GM12878 (cell line): Measurements from ENCODE around the gene ZNF212. TPM values are rescaled to one million over a fixed set of nuclear protein-coding genes. Genes with fewer than 3 reads are reported as not detected.

Experiments used
- CBFB ChIP-seq: IDR thresholded peaks from 2 replicates; pipeline ENCODE4 v1.6.1; 2016; ENCODE audit warnings: antibody characterized with exemption, low read depth
- E2F8 ChIP-seq: fragments of 450-650 bp; IDR thresholded peaks from 2 replicates; pipeline ENCODE4 v1.6.1; 2018; ENCODE audit warnings: mild to moderate bottlenecking, low read depth, moderate library complexity; ENCODE audit not compliant: partially characterized antibody
- HCFC1 ChIP-seq: fragments of 150-350 bp; IDR thresholded peaks from 2 replicates; pipeline ENCODE4 v1.6.1; 2014; ENCODE audit warnings: low read length
- KDM1A ChIP-seq: fragments of 200-600 bp; sonication (generic); IDR thresholded peaks from 2 replicates; pipeline ENCODE4 v1.6.1; 2016; ENCODE audit warnings: borderline replicate concordance
- MTA2 ChIP-seq: fragments of 450-650 bp; IDR thresholded peaks from 2 replicates; pipeline ENCODE4 v1.6.1; 2016; ENCODE audit warnings: low read depth, mild to moderate bottlenecking, moderate library complexity
- NFXL1 ChIP-seq: fragments of 450-650 bp; IDR thresholded peaks from 2 replicates; pipeline ENCODE4 v1.6.1; 2017; ENCODE audit warnings: antibody characterized with exemption, mild to moderate bottlenecking, borderline replicate concordance
- NR2F1 ChIP-seq: fragments of 450-650 bp; conservative IDR thresholded peaks from 2 replicates; pipeline ENCODE4 v1.6.1; 2017; ENCODE audit warnings: mild to moderate bottlenecking
- RAD21 ChIP-seq: IDR thresholded peaks from 2 replicates; pipeline ENCODE4 v1.6.1; 2011; ENCODE audit warnings: mild to moderate bottlenecking, low read depth, low read length, moderate library complexity; ENCODE audit not compliant: insufficient read depth
- SUZ12 ChIP-seq: fragments of 200-600 bp; sonication (generic); IDR thresholded peaks from one replicate; pipeline ENCODE4 v1.6.1; 2018; ENCODE audit warnings: antibody characterized with exemption, mild to moderate bottlenecking; ENCODE audit not compliant: unreplicated experiment
- ZNF687 ChIP-seq: fragments of 450-650 bp; IDR thresholded peaks from 2 replicates; pipeline ENCODE4 v1.6.1; 2017; ENCODE audit warnings: mild to moderate bottlenecking, moderate library complexity
- polyA plus RNA-seq, 11 experiments: library from polyadenylated mRNA; depleted of rRNA in 4 of 11; unstranded in 6 of 11; stranded (reverse) in 5 of 11; fragments of >200 nt; fragmentation: Nextera tagmentation in 4 of 11; fragmentation: Illumina TruSeq in 1 of 11; extraction: Ambion mirVana in 4 of 11; extraction: Trizol in 1 of 11; gene quantifications; 1 replicate in 1 of 11; 2 replicates in 10 of 11; pipeline versions ENCODE4 v1.2.1 to v1.2.3, GENCODE V29; 2011 to 2016; ENCODE audit warnings: inconsistent platforms in 2 of 11, missing spikeins in 2 of 11, low read depth in 1 of 11
- total RNA-seq, 4 experiments: library from RNA; depleted of rRNA in 3 of 4; stranded (reverse); fragments of >200 nt in 3 of 4; fragmentation: Illumina TruSeq in 1 of 4; extraction: Trizol in 1 of 4; gene quantifications; 2 replicates each; pipeline versions ENCODE4 v1.2.1 to v1.2.3, GENCODE V29; 2013 to 2021
- TF ChIP-seq, protein P1 (sequence below): IDR thresholded peaks from 2 replicates; pipeline ENCODE4 v1.6.1; 2012; ENCODE audit warnings: low read depth, low read length, improper control_type of control experiment
- TF ChIP-seq, protein P2 (sequence below): fragments of 450-650 bp; IDR thresholded peaks from 2 replicates; pipeline ENCODE4 v1.6.1; 2017; ENCODE audit warnings: antibody characterized with exemption, mild to moderate bottlenecking, moderate library complexity
- TF ChIP-seq, protein P3 (sequence below): IDR thresholded peaks from 2 replicates; pipeline ENCODE4 v1.6.1; 2011; ENCODE audit warnings: borderline replicate concordance, low read depth, mild to moderate bottlenecking, moderate library complexity, low read length; ENCODE audit not compliant: insufficient read depth, poor library complexity, severe bottlenecking

ZNF212 gene
- total and polyA plus RNA-seq, 10 of the 15 experiments (the other 5 are each of a cell fraction or from before 2014, with no cell fraction given), result 1.2 to 11.6 (median 5.4) TPM

DNA sequence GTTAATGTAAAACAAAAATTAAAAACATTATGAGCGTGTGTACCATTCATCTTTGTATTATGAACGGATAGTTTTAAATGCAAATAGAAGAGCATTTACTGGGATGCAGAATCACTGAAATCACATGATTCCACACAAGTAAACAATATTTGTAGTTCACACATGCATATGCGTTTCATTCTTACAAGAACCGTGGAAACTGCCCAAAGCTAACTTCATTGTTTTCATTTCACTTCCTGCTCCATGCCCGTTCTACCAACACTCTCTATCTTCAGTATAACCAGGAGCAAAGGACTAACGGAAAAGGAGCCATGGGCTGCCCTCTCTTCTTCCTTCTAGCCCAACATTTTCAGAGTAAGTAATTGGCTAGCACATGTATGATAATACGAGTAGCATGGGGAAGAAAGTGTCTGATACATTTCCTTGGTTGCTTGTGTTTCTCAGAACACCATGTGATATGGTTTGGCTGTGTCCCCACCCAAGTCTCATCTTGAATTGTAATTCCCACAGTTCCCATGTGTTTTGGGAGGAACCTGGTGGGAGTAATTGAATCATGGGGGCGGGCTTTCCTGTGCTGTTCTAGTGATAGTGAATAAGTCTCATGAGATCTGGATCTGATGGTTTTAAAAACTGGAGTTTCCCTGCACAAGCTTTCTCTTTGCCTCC is 61.3 kb downstream of the ZNF212 start (continued):
- no peak for TF ChIP-seq E2F8
- TF ChIP-seq, protein P1, sequence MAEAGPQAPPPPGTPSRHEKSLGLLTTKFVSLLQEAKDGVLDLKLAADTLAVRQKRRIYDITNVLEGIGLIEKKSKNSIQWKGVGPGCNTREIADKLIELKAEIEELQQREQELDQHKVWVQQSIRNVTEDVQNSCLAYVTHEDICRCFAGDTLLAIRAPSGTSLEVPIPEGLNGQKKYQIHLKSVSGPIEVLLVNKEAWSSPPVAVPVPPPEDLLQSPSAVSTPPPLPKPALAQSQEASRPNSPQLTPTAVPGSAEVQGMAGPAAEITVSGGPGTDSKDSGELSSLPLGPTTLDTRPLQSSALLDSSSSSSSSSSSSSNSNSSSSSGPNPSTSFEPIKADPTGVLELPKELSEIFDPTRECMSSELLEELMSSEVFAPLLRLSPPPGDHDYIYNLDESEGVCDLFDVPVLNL, result no peak
- TF ChIP-seq ZNF687, result no peak
- no peak for TF ChIP-seq SUZ12
- no peak for TF ChIP-seq RAD21
- no peak for TF ChIP-seq HCFC1
- TF ChIP-seq CBFB, result no peak
- no peak for TF ChIP-seq NFXL1
- TF ChIP-seq, protein P2, sequence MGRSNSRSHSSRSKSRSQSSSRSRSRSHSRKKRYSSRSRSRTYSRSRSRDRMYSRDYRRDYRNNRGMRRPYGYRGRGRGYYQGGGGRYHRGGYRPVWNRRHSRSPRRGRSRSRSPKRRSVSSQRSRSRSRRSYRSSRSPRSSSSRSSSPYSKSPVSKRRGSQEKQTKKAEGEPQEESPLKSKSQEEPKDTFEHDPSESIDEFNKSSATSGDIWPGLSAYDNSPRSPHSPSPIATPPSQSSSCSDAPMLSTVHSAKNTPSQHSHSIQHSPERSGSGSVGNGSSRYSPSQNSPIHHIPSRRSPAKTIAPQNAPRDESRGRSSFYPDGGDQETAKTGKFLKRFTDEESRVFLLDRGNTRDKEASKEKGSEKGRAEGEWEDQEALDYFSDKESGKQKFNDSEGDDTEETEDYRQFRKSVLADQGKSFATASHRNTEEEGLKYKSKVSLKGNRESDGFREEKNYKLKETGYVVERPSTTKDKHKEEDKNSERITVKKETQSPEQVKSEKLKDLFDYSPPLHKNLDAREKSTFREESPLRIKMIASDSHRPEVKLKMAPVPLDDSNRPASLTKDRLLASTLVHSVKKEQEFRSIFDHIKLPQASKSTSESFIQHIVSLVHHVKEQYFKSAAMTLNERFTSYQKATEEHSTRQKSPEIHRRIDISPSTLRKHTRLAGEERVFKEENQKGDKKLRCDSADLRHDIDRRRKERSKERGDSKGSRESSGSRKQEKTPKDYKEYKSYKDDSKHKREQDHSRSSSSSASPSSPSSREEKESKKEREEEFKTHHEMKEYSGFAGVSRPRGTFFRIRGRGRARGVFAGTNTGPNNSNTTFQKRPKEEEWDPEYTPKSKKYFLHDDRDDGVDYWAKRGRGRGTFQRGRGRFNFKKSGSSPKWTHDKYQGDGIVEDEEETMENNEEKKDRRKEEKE, result no peak
- no peak for TF ChIP-seq KDM1A
- no peak for TF ChIP-seq MTA2
- TF ChIP-seq, protein P3, sequence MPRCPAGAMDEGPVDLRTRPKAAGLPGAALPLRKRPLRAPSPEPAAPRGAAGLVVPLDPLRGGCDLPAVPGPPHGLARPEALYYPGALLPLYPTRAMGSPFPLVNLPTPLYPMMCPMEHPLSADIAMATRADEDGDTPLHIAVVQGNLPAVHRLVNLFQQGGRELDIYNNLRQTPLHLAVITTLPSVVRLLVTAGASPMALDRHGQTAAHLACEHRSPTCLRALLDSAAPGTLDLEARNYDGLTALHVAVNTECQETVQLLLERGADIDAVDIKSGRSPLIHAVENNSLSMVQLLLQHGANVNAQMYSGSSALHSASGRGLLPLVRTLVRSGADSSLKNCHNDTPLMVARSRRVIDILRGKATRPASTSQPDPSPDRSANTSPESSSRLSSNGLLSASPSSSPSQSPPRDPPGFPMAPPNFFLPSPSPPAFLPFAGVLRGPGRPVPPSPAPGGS, result no peak
- no peak for TF ChIP-seq NR2F1
